GM18526 (cell line): Measurements from ENCODE around the gene SLC6A6.

Experiments
- POLR2A ChIP-seq: IDR thresholded peaks from 3 replicates; pipeline ENCODE4 v1.6.1; 2011; ENCODE audit not compliant: insufficient read length; ENCODE audit errors: extremely low read depth

SLC6A6 gene

GRCh38 chr3:14402304-14402811 lies at the start of gene SLC6A6:
SLC6A6 (plus strand) TSS chr3:14402606; CDS start chr3:14443635, 41,029 bp downstream.
- TF ChIP-seq POLR2A, result peak; percentile 84

- TF ChIP-seq POLR2A, result no peak
Measured at GRCh38 chr3:14353502-14353901, 48.9 kb upstream of the SLC6A6 start.

GRCh38 chr3:14357463-14357862 lies 44.9 kb upstream of the SLC6A6 start:
- no peak for TF ChIP-seq POLR2A

- TF ChIP-seq POLR2A, result no peak
Measured at GRCh38 chr3:14358426-14359211, 43.8 kb upstream of the SLC6A6 start.

GRCh38 chr3:14359348-14359747 lies 43.1 kb upstream of the SLC6A6 start:
- no peak for TF ChIP-seq POLR2A

- TF ChIP-seq POLR2A, result no peak
Measured at GRCh38 chr3:14360123-14360881, 42.1 kb upstream of the SLC6A6 start.

- no peak for TF ChIP-seq POLR2A
Measured at GRCh38 chr3:14361068-14361677, 41.2 kb upstream of the SLC6A6 start.

GRCh38 chr3:14362890-14363289 lies 39.5 kb upstream of the SLC6A6 start:
- TF ChIP-seq POLR2A, result no peak

GRCh38 chr3:14363379-14363778 lies 39.0 kb upstream of the SLC6A6 start:
- TF ChIP-seq POLR2A, result no peak

- no peak for TF ChIP-seq POLR2A
Measured at GRCh38 chr3:14363991-14364390, 38.4 kb upstream of the SLC6A6 start.

- no peak for TF ChIP-seq POLR2A
Measured at GRCh38 chr3:14364580-14365292, 37.7 kb upstream of the SLC6A6 start.

GRCh38 chr3:14366248-14366647 lies 36.2 kb upstream of the SLC6A6 start:
- no peak for TF ChIP-seq POLR2A

GRCh38 chr3:14366915-14367823 lies 35.2 kb upstream of the SLC6A6 start:
- TF ChIP-seq POLR2A, result no peak

GRCh38 chr3:14368146-14368545 lies 34.3 kb upstream of the SLC6A6 start:
- no peak for TF ChIP-seq POLR2A
